ENCODE results near the gene RNASEL.

RNASEL gene

GRCh38 chr1:182600036-182600713, 11.1 kb upstream of the RNASEL start:
- DNase-seq = no peak

GRCh38 chr1:182599339-182599738, 10.3 kb upstream of the RNASEL start:
- DNase-seq = no peak

- peak in 1 of 2 donors; percentile 61 for DNase-seq
These were observed 9.2 kb upstream of the RNASEL start for GRCh38 chr1:182598296-182598695.

DNA sequence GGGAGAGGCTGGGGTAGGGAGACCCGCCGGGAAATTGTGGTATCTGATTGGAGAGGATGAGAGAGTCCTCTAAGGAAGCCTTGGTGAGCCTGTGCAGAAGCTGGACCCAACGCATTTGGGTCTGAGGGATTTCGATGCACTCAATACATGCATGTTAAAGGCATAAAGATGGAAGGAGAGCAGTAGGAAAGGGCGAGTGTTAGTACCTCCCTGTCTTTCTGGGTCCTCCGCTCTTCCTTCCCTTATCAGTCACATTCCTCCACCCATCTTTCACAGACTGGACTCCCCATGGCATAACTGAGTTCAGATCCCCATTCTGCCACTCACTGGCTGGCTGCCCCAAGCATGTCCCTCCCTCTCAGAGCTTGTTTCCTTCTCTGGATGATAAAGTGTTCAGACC, 7.9 kb upstream of the RNASEL start:
- DNase-seq = no peak

DNA sequence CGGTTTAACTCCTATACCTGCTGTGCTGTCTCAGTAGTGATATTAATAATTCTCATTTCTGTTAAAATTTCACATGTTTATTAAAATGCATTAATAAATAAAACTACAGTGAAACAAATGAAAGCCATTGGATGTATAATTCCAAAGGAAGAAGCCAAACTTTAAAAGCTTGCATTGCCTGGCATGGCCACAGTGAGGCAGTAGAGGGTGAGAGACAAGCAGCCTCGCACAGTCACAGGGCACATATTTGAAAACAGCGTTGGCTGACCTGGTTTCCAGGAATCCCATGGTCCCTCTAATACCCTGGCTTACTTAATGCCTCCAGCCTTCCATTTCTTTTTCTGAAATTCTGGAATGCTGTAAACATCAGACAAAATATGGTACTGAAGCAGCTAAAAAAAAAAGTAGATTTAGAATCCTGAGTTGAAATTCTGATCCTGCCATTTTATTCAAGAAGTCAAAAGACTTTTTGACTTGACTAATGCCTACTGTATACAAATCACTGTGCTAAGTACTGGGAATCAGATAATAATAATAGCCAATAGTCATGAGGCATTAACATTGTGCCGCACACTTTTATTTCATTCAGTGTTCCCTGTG, 6.7 kb upstream of the RNASEL start:
- peak; percentile 38 to 87 for DNase-seq

DNA sequence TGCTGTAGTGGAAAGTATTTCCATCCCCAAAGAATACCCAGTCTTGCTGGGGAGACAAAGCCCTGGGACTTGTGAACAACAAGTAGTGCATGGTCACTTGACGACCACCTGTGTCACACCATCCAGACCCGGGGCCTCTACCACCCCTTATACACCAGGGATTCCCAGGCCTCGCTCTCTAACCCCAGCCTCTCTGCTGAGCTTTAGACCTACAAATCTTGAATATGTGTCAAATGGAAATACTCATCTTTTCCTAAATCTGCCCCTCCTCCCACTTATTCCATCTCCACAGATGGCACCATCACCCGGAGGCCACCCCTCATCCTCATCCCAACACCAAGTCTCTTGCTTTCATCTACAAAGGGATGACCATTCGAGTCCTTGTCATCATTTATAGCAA, 875 bp upstream of the RNASEL start:
- DNase-seq = no peak

- DNase-seq = no peak
These were observed 464 bp upstream of the RNASEL start for GRCh38 chr1:182589520-182589919.

DNA sequence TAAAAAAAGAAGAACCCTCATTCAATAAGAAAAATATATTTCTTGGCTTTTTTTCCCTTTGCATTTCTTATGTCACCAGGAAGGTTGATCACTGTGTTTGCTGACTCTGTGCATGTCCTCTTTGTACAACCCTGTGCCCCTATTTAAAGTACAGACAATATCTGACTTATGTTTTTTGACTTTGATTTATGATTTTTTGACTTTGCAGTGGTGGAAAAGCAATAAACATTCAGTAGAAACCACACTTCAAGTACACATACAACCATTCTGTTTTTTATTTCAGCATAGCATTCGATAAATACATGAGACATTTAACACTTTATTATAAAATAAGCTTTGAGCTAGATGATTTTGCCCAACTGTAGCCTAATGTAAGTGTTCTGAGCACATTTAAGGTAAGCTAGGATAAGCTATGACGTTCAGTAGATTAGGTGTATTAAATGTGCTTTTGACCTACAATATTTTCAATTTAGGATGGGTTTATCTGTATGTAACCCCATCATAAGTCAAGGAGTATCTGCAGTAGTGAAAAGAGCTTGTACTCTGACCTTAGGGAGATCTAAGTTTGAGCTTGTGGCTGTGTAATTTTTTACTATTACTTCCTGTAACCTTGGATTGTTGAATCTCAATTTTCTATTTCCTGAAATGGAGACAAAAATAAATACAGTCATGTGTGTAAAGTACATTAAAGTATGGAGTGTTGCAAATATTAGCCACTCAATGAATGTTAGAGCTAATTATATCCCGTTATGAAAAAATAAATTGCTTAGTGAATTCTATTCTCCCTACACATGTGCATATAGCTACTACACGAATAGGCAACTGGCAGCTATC, 1.2 kb downstream of the RNASEL start:
- DNase-seq = no peak

DNA sequence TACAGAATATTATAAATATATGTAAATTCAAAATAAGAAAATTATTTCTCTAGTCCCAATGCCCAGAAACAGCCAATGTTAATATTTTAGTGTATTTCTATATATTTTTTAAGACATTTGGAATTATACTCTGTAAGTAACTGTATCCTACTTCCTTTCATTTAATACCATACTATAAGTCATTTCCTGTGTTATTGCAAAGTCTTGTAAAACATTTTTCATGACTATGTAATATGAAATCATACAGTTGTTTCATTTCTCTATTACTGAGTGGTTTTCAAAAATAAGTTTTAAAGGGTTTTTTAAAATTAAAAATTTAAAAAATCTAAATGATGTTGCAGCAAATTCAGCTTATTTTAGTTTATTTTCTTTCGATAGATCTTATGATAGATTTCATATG, 2.0 kb downstream of the RNASEL start:
- DNase-seq = no peak

GRCh38 chr1:182586380-182586779, 2.7 kb downstream of the RNASEL start:
- no peak for DNase-seq

DNA sequence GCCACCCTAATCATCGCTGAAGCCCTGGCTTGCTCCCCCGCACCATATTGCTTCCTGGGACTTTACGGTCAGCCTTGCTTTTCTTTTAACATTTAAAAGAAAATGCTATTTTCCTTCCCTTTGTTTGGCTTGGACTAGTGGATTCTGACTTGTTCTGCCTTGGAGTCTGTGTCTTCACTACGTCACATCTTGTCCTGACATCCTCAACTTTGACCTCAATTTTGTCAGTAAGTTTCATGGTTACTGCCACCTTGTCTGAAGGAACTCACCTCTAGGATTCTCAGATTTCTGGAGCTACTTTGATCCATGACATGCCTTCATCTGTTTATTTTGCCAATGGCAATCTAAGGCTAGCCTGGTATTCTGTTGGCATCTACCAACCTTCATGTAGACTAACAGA, 4.3 kb downstream of the RNASEL start:
- DNase-seq = no peak

DNA sequence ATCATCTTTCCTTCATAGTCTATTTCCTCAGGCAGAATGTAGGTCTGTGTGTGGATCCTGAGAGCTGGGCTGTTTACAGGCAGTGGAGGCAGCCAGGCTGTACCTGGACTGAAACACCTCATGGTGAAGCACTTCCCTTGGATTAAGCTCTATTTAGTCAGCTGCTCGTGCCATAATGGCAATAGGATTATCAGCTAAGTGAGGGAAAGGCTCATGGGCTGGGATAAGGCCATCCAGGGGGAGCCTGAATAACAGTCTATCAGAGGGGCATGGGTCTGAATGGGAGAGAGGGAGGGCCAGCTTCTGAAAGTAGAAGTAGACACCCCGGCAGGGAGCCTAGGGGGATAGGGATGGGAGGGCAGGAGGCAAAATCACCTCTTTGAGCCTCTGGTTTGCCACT, 8.3 kb downstream of the RNASEL start:
- no peak for DNase-seq

DNA sequence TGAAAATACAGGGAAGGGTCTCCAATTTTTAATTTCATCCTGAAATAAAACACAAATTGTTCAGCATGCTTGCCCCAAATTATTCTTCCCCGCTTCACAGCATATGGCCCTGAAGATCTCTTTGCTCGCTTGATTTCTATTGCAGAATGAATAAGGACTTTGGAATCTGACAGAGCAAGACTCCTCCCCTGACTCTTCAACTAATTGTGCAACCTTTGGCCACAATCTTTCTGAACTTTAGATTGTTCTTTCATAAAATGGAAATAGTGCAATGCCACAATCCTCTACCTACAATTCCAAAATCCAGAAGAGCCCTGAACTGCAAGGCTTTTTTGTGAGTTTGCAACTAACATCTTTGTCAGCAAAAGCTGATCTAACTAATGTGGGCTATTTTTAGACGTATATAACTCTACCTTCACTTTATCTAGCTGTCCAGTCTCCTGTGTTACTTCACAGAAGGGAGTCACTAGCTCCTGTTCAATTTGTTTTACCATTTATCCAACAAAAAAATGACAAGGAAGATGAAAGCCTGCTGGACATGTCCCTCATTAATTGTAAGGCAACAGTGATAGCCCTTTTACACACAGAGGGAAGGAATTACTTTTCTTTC, 13.4 kb downstream of the RNASEL start:
- DNase-seq = no peak

DNA sequence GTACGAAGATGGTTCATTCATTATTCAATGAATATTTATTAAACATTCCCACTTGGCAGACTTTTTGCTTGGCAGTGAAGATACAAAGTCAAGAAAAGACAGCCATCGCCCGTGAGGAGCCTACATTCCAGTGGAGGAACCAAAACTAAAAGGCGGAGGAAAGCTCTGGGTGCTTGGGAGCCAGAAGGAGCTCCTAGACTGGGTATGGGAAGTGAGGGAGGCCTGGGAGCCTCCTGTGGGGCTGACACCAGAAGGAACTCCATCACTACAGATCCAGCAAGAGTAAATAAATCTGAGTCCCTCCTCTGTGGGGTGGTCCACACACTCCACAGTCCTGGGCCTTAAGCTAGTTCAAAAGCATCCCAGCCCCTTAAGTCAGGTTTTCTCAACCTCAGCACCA, 14.9 kb downstream of the RNASEL start:
- DNase-seq = no peak

DNA sequence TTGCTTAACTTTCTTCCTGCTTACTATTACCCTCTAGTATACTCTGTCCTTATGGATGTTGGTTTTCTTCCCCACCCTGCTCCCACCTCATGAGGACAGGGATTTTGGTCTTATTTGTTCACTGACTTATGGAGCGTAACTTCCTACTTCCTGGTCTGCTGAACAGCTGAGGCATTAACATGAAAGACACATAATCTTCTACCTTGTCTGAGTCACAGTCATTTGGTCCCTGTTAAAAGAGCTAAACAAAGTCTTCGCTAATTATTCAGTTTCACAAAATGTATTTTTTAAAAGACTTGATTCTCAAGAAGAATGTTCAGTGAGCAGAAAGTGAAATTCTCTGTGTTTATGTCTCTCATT, 18.5 kb downstream of the RNASEL start:
- no peak for DNase-seq

- no peak for DNase-seq
These were observed 19.0 kb downstream of the RNASEL start for GRCh38 chr1:182569939-182570610.

DNA sequence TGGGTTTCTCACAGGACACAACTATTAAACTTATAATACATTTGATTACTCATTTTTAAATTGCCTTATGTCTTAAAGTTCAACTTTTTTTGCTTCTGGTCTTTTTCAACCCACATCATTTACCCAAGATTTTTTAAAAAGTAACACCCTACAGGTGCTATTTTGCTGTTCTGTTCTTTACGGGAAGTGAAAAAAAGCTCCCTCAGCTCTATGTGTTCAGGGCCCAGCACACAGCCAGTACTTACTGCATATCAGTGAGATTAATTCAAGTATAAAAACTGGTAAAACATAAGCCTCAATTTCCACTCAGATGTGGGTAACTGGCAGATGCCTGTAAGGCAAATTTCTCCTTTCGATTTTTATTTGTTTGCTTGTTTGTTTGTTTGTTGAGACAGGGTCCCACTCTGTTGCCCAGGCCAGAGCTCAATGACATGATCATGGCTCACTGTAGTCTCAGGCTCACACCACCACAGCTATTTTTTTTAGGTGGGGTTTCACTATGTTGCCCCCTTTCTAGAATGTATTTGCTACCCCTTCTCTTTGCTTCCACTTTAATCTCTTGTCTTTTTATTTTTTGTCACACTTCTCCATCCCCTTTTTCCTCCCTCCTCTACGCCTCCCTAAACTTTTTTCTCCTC, 20.3 kb downstream of the RNASEL start:
- DNase-seq = no peak

GRCh38 chr1:182567629-182568028, 21.4 kb downstream of the RNASEL start:
- no peak for DNase-seq

- no peak for DNase-seq
These were observed 23.5 kb downstream of the RNASEL start for GRCh38 chr1:182565537-182565936.

- DNase-seq = no peak
These were observed 24.6 kb downstream of the RNASEL start for GRCh38 chr1:182564406-182565004.

DNA sequence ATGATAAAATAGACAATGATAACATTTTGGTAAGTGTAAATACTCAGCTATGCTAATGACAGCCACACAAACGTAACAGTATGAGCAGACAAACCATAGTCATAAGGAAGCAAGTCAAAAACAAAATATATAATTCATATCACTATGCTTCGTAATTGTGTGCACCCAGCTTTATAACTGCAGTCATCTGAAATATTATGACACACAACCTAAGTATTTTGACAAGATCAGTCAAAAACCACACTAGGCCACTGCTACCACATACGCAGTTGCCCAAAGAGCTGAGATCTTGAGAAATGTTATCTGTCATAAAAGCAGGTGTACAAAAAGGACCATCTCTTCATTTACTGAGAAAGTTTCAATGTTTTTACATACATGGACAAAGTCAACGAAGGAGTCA, 26.0 kb downstream of the RNASEL start:
- no peak for DNase-seq

DNA sequence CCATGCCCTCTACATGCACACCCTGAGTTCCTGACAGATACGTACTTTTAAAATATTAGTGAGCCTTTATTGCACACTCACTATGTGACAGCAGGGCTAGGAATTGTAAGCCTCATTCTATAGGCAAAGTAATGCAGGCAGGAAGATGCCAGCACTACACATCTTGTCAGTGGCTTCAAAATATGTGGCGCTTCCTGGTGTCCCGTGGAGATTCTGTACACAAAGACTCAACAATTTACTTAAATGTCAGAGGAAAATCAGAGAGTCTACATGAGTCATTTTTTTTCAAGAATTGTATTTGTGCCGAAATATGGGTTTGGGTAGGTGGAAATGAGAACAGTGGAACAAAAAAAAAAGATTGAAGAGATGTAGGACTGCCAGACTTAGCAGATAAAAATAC, 27.6 kb downstream of the RNASEL start:
- DNase-seq = no peak
